Fibroblast of lung (primary cell): ENCODE results near the gene ADNP2. TPM values are rescaled to one million over a fixed set of nuclear protein-coding genes. Genes with fewer than 3 reads are reported as not detected.

ENCODE experiments used
- DNase-seq, 2 donors: peaks; one replicate each; pipeline versions ENCODE4 v3.0.0 to v3.0.0-alpha.2; 2010; ENCODE audit warnings: low read depth in 2 of 2
- H2AFZ ChIP-seq: 2 replicates; pipeline ENCODE4 v1.5.1; 2012; ENCODE audit warnings: low read length, control low read depth, inconsistent platforms
- H3K27ac ChIP-seq: 2 replicates; pipeline ENCODE4 v1.5.1; 2011; ENCODE audit warnings: low read length, control low read depth; ENCODE audit not compliant: insufficient read depth
- H3K27me3 ChIP-seq: 2 replicates; pipeline ENCODE4 v1.5.1; 2011; ENCODE audit warnings: mild to moderate bottlenecking, low read length; ENCODE audit not compliant: control insufficient read depth, insufficient read depth
- H3K36me3 ChIP-seq: 2 replicates; pipeline ENCODE4 v1.5.1; 2011; ENCODE audit warnings: low read length; ENCODE audit not compliant: control insufficient read depth, insufficient read depth
- H3K4me1 ChIP-seq: 2 replicates; pipeline ENCODE4 v1.5.1; 2011; ENCODE audit warnings: low read length; ENCODE audit not compliant: control insufficient read depth, insufficient read depth; ENCODE audit errors: extremely low read depth
- H3K4me2 ChIP-seq: 2 replicates; pipeline ENCODE4 v1.5.1; 2011; ENCODE audit warnings: low read length, control low read depth; ENCODE audit not compliant: insufficient read depth; ENCODE audit errors: extremely low read depth
- H3K4me3 ChIP-seq, 4 experiments: fragments of 200-600 bp in 1 of 4; sonication (generic) in 1 of 4; replicated peaks in 1 of 4; 2 replicates each; pipeline ENCODE4 v1.5.1; 2011 to 2016; ENCODE audit warnings: low read length in 4 of 4, low read depth in 3 of 4, mild to moderate bottlenecking in 3 of 4, control low read depth in 2 of 4, inconsistent platforms in 1 of 4, mixed read lengths in 1 of 4; ENCODE audit not compliant: insufficient read depth in 1 of 4; ENCODE audit errors: control extremely low read depth in 1 of 4
- H3K79me2 ChIP-seq: 2 replicates; pipeline ENCODE4 v1.5.1; 2012; ENCODE audit warnings: mild to moderate bottlenecking, low read length, inconsistent platforms; ENCODE audit not compliant: control insufficient read depth, insufficient read depth
- H3K9ac ChIP-seq: 2 replicates; pipeline ENCODE4 v1.5.1; 2011; ENCODE audit warnings: mild to moderate bottlenecking, low read length, control low read depth; ENCODE audit not compliant: insufficient read depth
- H3K9me3 ChIP-seq: 2 replicates; pipeline ENCODE4 v1.5.1; 2012; ENCODE audit warnings: low read depth, low read length; ENCODE audit not compliant: control insufficient read depth, insufficient read depth
- H4K20me1 ChIP-seq: 2 replicates; pipeline ENCODE4 v1.5.1; 2011; ENCODE audit warnings: low read length; ENCODE audit not compliant: control insufficient read depth, insufficient read depth; ENCODE audit errors: extremely low read depth
- EZH2 ChIP-seq: IDR thresholded peaks from 2 replicates; pipeline ENCODE4 v1.5.1; 2012; ENCODE audit warnings: low read length, control low read depth, mild to moderate bottlenecking; ENCODE audit errors: missing control alignments
- polyA plus RNA-seq, 2 donors: library from polyadenylated mRNA; depleted of rRNA in 1 of 2; stranded (reverse) in 1 of 2; unstranded in 1 of 2; fragments of >200 nt; gene quantifications; 2 replicates each; pipeline ENCODE4 v1.2.1, GENCODE V29; 2011 to 2012; ENCODE audit warnings: missing spikeins in 1 of 2
- total RNA-seq: library from RNA; depleted of rRNA; stranded (reverse); fragments of >200 nt; gene quantifications from 2 replicates; pipeline ENCODE4 v1.2.1, GENCODE V29; 2014
- TF ChIP-seq, protein P1 (sequence below), 2 donors: IDR thresholded peaks in 1 of 2; conservative IDR thresholded peaks in 1 of 2; 1 replicate in 1 of 2; 2 replicates in 1 of 2; pipeline ENCODE4 v1.5.1; 2011 to 2012; ENCODE audit warnings: low read length in 2 of 2, control low read depth in 1 of 2, inconsistent platforms in 1 of 2, low read depth in 1 of 2, mild to moderate bottlenecking in 1 of 2

Gene ADNP2
- total and polyA plus RNA-seq, 2 donors (not counting 1 experiment from before 2014, with no cell fraction given) = 9.4 to 17.3 TPM

DNA sequence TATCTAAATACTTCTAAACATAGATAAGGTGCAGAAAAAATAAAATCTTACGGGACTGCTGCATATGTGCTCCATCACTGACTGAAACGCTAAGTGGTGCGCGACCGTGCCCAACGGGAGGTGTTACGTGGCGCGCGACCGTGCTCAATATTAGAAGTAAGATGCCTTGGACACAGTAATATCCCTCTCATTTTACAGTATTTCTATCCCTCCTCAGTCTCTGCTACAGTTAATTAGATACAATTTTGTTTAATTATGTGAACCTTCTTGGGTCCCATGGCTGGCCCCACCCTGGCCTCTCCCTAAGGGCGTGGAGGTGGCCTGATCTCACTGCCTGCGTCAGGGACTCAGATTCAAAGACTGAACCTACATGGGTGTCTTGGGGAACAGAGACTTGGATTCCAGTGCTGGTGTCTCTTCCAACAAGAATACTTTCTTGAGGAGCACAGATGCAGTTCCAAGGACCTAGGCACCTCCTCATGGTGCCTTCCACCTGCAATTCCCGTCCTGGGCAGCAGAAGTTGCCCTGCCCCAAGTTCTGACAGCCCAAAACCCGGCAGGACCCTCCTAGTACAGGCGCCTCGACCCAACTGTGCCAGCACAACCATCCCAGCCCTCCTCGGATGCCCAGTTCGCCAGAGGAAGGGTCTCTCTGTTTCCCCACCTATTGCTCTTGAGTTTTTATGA is 79.0 kb downstream of the ADNP2 start:
- no peaks in the 10 kb centered on the region for H4K20me1 ChIP-seq
- H3K27me3 ChIP-seq = no peaks in the 10 kb centered on the region
- H3K4me1 ChIP-seq = no peaks in the 10 kb centered on the region
- no peak overlapping the region for H3K4me3 ChIP-seq
- DNase-seq = no peak
- H3K9ac ChIP-seq = no peak overlapping the region
- TF ChIP-seq, protein P1, sequence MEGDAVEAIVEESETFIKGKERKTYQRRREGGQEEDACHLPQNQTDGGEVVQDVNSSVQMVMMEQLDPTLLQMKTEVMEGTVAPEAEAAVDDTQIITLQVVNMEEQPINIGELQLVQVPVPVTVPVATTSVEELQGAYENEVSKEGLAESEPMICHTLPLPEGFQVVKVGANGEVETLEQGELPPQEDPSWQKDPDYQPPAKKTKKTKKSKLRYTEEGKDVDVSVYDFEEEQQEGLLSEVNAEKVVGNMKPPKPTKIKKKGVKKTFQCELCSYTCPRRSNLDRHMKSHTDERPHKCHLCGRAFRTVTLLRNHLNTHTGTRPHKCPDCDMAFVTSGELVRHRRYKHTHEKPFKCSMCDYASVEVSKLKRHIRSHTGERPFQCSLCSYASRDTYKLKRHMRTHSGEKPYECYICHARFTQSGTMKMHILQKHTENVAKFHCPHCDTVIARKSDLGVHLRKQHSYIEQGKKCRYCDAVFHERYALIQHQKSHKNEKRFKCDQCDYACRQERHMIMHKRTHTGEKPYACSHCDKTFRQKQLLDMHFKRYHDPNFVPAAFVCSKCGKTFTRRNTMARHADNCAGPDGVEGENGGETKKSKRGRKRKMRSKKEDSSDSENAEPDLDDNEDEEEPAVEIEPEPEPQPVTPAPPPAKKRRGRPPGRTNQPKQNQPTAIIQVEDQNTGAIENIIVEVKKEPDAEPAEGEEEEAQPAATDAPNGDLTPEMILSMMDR (conservative IDR thresholded peaks at IDR 0.05 in 1 of 2, IDR thresholded peaks at IDR 0.05 in 1 of 2; ENCODE audit: low read depth in 1 of 2, low read length in 2 of 2) = no peak
- no peak for TF ChIP-seq EZH2
- H3K4me2 ChIP-seq = no peak overlapping the region
- H3K27ac ChIP-seq = no peak overlapping the region
- no peaks in the 10 kb centered on the region for H3K36me3 ChIP-seq
- no peak overlapping the region for H2AFZ ChIP-seq
- no peaks in the 10 kb centered on the region for H3K79me2 ChIP-seq
- H3K9me3 ChIP-seq = no peaks in the 10 kb centered on the region

DNA sequence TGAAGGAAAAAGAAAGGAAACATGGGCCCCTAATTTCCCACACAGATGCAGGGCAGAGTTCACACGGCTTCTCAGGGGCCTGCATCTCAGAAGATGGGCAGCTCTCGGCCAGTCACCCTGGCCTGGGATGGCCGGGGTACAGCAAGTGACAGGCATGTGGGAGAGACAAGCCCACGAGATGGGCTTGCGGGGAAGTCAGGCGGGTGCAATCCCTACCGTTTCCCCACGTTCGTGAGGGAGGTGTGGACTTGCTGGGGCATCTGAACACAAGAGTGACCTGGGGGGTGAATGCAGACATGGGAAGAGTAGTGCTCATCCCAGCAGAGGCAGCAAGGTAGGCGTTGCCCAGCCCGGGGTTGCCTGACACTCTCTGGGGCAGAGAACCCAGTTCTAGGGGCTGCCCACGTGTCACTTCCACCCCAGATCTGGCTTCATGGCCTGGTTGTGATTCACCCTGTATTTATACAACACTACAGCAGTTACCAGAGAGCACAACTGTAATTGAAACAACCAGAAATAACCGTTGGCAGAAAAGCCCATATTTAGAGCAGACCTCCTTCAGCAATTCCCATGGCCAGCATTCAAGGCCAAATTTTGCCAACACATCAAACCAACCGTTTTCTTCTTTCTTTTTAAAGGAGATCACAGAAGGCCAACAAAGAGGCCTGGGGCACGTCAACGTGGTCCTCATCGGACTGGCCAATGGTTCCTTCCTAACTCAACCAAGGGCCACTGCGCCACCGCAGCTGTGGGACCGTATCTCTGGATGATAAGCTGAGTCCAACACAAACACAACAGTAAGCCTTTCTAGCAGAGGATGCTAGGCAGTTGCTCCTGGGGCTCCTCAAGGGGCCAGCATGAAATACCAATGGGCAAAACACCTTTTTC is 79.8 kb downstream of the ADNP2 start:
- Histone ChIP-seq H3K9ac (no peak overlapping the region), H4K20me1 (no peaks in the 10 kb centered on the region), H3K9me3 (no peaks in the 10 kb centered on the region), H3K36me3 (no peaks in the 10 kb centered on the region), H2AFZ (no peak overlapping the region), H3K4me2 (no peak overlapping the region), H3K27me3 (no peaks in the 10 kb centered on the region), H3K4me3 (no peak overlapping the region), H3K79me2 (no peaks in the 10 kb centered on the region), H3K27ac (no peak overlapping the region), H3K4me1 (no peaks in the 10 kb centered on the region)
- DNase-seq = no peak
- TF ChIP-seq, protein P1 (conservative IDR thresholded peaks at IDR 0.05 in 1 of 2, IDR thresholded peaks at IDR 0.05 in 1 of 2; ENCODE audit: low read depth in 1 of 2, low read length in 2 of 2) = no peak
- no peak for TF ChIP-seq EZH2

DNA sequence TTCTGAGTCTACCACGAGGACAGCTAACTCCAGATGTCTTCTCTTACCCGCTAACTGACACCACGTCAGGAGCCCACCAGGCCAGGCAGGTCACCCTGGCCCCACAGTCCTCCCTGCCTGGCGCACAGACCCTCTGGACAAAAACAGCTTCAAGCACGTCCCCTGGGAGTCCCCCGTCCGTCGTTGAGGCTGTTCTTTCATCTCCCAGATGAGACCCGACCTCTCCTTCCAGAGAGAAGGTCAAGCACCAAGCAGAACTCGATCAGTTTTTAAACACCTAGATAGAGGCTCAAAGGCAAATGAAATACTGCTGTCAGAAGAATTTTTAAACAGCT is 80.4 kb downstream of the ADNP2 start:
- H2AFZ ChIP-seq = no peak overlapping the region
- no peaks in the 10 kb centered on the region for H3K9me3 ChIP-seq
- H3K27me3 ChIP-seq = no peaks in the 10 kb centered on the region
- no peak overlapping the region for H3K4me3 ChIP-seq
- H3K36me3 ChIP-seq = no peaks in the 10 kb centered on the region
- no peaks in the 10 kb centered on the region for H3K4me1 ChIP-seq
- TF ChIP-seq, protein P1 (conservative IDR thresholded peaks at IDR 0.05 in 1 of 2, IDR thresholded peaks at IDR 0.05 in 1 of 2; ENCODE audit: low read depth in 1 of 2, low read length in 2 of 2) = no peak
- TF ChIP-seq EZH2 = no peak
- no peak overlapping the region for H3K9ac ChIP-seq
- no peaks in the 10 kb centered on the region for H4K20me1 ChIP-seq
- no peak overlapping the region for H3K4me2 ChIP-seq
- no peak overlapping the region for H3K27ac ChIP-seq
- no peaks in the 10 kb centered on the region for H3K79me2 ChIP-seq
- no peak for DNase-seq

Other genes starting within 250 kb of the ADNP2 start
- 34.4 and 46.1 TPM in 2 replicates for gene SLC66A2, start 157.6 kb upstream of the ADNP2 start, total RNA-seq
- gene SLC66A2, start 157.6 kb upstream of the ADNP2 start, polyA plus RNA-seq = 13.2 and 18.0 TPM in 2 replicates
- 13.4 and 14.6 TPM in 2 replicates for gene HSBP1L1, start 144.6 kb upstream of the ADNP2 start, total RNA-seq
- gene HSBP1L1, start 144.6 kb upstream of the ADNP2 start, polyA plus RNA-seq = 16.3 and 24.6 TPM in 2 replicates
- gene TXNL4A, start 120.7 kb upstream of the ADNP2 start, total RNA-seq = 21.1 and 39.5 TPM in 2 replicates
- 101 and 117 TPM in 2 replicates for gene TXNL4A, start 120.7 kb upstream of the ADNP2 start, polyA plus RNA-seq
- 22.9 and 25.3 TPM in 2 replicates for gene RBFA, start 74.8 kb upstream of the ADNP2 start, total RNA-seq
- 25.3 and 27.7 TPM in 2 replicates for gene RBFA, start 74.8 kb upstream of the ADNP2 start, polyA plus RNA-seq
- 2.1 and 3.1 TPM in 2 replicates for gene PARD6G, start 138.3 kb downstream of the ADNP2 start, total RNA-seq
- 1.0 and 1.2 TPM in 2 replicates for gene PARD6G, start 138.3 kb downstream of the ADNP2 start, polyA plus RNA-seq